ENCODE results near the gene ERLIN1.

ERLIN1 gene

DNA sequence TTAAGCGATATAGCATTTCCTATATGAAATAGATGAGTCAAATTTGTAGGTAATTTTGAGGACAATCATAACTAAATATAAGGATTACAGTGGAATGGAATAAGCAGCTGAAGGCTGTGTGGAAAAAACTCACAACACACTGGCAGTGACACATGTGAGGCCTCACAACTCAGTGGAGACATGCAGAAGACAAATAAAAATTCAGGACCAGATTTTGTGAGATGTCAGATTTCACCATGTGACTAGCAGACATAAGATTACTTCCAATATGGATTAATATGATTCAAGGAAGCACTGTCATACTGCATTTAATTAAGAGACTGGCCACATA is 17.6 kb downstream of the ERLIN1 start:
- DNase-seq = no peak

DNA sequence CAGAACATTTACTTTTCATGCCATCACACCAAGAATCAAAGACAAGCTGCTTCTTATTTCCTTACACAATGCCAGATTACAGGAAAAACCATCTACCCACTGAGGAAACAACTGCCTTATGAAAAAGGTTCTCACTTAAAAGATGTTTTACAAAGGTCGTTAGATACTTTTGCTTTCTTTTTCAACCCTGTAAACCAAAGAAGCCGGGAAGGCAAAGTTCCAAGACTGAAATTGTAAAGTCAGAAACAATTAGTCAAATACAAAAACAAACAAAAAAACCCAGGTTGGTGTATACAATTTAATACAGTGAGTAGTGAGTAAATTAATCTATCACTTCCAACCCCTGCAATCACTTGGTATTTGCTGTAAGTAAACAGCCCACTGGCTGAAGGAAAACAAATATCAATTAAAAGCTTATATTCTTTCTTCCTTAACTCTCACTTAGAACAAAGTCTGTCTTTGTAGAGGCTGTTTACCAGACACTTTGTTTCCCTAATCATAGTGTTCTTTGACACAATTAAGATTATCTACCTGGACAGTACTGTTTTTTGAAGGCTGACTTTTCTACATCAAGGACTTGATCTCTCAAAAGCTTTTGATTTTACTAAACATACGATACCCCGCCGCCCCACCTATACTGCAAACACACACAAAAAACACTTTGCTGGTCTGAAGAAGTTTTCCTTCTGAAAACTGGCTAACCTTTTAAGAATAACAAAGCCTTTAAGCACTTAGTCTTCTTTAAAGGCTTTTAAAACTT is 18.1 kb downstream of the ERLIN1 start:
- DNase-seq = no peak

DNA sequence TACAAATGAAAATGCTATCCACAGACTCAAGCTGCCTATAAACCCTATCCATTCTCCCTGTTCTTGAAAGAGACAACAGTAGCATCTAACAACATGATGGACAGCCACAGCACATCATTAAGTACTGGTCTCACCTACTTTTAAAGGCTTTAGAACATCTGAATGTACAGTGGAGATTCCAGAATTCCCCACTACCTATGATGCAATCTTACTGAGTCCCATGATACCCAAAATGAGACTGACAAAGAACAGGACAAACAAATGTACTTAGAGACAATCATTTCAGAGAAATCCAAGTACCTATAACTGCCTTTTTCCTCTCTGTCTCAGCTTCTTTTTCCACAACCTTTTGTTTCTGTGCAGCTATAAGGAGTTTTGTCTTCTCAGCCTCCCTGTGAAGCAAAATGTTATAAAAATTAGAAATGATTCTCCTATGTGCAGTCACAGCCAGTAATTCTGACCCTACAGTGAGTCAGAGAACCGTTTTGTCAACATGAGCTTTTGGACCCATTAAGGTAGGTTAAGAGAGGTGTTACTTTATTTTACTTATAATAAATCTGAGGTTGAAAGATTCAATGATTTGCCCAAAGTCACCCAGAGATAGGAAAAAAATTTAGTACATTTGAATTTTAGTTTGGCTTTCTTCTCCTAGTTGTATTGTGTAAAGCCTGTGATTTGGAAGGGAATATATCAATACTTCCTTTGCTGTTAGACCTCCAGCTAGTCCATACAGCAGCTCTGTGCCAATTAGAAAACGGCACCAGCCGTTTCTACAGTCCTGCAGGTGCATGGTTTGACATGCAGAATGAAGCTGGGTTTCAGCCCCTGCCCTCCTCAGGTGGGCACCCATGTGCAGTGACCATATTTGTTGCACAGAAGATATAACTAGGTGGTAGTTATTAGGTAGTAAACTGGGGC is 21.9 kb downstream of the ERLIN1 start:
- no peak for DNase-seq

DNA sequence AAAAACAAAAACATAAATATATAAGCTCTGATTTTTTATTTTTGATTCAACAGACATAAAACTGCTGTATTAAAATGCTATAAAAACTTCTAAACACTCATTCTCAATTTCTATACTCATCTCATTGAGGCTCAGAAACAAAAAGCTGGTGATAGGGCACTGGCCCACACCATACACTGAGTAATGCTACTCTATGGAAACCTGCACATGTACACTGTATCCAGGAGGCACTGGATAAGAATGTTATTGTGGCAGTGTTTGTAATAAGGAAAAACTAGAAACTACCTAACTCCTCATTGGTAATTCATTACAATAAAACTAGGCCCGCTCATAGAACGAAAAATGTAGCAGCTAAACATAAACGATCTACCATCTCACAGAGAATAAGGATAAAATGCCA is 23.1 kb downstream of the ERLIN1 start:
- DNase-seq = no peak

DNA sequence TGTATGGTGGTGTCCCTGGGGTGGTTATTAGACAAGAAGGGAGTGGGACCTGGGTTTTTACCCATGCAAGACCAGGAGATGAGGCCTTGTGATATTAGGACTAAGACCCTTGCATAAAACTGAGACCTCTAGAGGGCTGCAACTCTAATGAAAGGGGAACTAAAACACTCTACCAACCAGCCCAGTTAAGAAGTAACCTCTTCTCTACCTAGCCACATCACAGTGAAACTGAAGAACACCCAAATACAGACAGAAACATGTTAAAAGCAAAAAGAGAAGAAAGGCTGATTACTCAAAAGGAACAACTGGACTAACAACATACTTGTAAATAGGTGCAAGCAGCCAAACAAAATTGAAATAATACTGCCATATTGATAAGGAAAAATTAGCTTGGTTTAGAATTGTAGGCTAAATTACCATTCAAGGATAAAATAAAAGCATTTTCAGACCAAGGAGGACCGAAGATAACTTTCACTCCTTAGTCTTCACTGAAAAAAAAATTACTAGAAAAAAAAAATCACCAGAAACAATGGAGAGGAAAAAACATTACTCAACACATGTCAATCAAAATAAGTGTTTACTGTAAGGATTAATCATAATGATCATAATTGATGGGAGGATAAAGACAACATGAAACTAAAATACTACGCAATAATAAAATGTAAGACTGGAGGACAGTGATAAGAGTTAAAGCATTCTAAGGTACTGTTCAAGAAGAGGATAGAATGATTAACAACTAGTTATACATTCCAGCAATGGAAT is 27.6 kb downstream of the ERLIN1 start:
- DNase-seq = no peak

DNA sequence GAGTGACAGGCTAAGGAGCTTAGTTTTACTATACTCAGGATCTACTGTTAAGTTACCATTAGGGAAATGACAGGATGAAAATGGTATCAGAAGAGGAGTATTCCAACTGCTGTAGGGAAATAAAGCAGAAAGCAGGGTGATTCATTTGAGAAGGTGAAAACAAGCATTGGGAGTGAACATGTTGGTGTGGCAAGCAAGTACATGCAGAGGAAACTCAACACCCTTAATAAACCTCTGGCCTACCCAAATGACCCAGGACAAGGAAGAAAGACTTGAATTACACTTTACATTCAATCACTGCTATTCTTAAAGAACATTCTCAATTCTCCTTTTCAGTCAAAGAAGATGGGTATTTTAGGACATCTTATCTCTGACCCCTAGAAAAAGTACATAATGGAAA is 28.7 kb downstream of the ERLIN1 start:
- DNase-seq = no peak

DNA sequence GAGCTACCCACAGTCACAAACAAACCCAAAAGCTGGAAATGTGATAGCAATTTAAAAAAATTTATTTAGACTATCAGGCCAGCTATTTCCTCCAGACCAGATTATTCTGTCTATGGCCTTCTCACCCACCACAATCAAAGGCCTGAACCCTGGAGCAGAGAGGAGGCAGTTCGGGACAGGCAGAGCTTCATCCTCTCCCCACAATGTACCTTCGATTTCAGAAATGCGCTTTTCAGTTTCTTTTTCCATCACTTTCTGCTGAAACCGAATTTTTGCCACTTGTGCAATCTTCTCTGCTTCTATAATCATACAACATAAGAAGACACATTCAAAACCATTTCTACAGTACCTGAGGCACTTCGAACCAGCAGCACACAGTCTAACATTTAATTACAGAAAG is 29.9 kb downstream of the ERLIN1 start:
- no peak for DNase-seq

DNA sequence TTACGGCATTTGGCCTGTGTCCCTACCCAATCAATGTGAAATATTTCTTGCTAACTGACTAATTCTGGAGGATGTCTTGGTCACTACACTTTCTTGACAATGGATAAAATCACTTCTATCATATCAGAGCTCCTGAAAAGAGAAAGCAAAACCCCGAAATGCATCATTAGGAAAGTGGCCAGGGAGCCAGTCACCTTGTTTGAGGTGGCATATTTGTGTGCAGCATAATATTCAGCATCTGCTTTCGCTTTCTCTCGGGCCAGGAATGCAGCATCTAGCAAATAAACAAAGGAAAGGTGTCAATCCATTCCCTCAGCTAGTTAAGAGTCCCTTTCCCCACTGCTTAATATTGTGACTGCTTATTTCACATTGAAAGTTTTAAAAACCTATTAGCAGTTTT is 31.2 kb downstream of the ERLIN1 start:
- no peak for DNase-seq

DNA sequence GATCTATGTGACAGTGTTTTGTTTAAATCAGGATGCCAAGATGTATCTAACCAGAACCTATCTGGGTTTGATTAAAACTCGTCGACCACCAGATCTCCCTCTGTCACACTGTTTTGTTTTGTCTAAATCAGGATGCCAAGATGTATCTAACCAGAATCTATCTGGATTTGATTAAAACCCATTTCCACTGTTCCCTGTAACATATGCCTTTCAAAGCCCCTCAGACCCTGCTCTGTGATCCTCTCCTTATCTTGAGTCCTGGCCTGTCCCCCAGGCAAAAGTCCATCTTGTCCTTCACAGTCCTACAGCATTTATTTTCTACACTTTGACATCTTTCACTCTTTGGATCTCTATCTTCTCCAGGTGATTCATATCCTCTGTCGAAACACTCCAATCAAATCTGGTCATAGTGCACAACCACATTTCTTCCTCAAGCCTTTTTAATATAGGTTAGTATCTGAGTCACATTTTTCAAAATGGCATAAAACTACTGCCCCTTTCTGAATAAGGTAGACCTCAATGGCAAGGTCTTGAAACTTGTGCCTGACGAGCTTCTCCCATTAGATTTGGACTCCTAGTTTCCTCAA is 32.5 kb downstream of the ERLIN1 start:
- no peak for DNase-seq

DNA sequence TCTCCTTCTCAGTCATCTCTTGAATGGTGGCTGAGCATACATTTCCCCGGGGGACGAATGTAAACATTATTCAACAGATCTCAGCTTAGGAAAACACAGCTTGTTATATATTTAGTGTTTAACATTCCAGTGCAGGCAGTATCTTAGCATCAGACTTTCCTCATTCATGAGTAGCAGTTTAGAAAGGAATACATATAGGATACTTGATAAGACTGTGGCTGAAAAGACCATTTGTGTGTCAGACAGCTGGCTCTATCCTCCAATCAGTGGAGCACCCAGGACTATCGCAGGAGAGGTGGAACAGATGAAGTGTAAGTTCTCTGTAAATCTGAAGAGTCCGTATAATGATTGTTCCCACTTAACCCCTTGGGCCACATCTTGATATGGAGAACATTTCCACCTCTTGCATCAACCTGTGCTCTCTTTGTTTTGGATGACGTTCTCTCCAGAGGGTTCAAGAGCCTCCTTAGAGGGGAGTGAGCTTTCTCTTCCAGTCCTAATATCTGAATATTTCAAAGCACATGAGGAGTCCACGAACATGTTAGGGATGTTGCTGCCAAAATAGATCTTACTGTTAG is 34.0 kb downstream of the ERLIN1 start:
- no peak for DNase-seq

DNA sequence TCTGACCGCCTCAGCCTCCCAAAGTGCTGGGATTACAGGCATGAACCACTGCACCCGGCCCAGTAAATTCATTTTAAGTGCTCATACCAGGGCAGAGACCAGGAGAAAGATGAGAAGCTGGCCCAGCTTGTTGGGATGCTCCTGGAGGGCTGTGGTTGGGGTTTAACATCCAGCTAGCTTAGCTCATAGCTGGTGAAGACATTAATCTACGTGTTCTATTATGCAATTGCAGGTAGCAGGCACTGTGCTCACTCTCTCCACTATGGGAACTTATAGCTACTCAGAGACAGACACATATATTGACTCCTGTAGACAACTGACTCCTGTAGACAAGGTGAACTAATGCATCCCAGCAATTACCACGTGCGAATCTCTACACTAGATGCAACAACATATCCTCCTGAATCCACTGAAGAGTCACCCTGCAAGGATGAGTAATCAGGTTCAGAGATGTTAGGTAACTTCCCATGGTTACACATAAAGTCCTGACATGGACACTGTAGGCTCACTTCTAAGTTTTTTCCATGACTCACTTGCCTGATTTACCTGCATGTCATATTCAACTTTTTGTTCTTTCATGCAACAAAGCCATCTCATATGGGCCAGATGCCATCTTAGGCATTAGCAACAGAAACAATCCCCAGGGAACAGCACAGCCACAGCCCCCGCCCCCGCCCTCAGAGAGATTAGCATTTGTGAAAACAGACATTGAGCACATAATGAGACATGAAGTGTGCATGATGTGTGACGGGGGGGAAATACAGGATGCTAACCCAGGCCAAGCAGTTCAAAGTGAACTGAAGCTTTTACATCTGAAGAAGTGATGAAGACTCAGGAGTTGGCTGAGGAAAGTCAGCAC is 37.2 kb downstream of the ERLIN1 start:
- DNase-seq = peak; percentile 69

DNA sequence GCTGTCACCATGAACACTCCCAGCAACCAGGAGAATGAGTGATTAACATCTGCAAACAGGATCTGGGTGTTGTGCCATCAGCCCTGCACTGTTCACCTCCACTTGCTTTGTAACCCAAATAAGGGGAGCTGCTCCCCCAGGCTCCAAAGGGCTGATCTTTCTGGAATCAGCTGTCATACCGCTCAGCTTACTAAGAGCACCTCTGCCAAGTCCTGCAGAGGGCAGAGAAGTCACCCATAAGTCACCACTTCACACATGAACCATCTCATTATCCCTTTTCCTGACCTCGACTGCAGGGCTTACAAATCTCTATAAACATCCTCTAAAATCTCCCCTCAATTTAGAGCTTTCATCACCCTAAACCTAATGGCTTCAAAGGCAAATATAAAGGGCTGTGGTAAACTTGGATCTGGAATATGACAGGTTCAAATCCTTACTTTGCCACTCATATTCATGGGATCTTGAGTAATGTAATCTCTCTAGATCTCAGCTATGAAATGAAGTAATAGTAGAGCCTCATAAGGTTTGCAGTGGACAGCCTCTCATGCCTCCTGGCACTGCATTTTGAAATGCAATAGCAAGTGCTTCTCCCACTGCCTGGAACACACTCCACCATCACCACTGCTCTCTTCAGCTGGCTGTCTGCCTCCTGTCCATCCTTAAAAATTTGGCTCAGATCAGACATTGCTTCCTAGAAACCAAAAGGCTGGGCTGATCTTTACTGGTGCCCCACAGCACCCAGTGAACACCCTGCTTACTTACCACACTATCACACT is 38.8 kb downstream of the ERLIN1 start:
- no peak for DNase-seq

DNA sequence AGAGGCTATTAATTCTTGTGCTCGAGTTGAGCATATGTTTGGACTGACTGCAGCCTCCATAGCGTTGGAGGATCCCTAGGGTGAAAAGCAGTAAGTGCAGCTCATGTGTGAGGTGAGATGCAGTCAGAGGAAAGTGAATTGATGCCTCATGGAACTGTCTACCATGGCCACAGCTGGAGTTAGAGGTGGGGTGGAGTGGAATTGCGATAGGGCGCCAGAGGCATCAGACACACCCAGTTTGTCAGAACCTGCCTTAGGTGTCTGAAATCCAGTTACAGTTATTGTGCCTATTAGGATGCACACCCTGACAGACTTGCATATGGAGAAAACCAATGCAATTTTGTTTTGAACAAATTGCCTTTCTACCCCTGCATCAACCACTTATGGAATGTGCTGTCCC is 39.4 kb downstream of the ERLIN1 start:
- DNase-seq = no peak

DNA sequence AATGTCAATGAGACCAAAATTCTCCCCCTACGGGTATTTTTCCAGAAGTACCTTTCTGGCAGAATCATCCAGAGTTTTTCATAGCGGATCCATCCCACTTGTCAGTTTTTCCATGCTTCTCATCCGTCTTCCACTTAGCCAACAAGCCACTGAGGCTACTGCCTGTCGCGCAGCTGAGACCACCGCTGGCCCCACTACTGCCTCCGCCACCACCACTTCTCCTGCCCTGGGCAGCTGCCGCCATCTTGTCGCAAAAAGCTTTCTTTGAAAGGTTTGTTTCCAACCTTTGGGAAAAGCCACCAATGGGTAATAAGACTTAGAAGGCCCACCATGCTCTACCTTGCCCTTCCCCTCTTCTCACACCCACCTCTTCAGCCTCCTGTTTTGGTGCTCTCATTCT is 42.1 kb downstream of the ERLIN1 start:
- no peak for DNase-seq

DNA sequence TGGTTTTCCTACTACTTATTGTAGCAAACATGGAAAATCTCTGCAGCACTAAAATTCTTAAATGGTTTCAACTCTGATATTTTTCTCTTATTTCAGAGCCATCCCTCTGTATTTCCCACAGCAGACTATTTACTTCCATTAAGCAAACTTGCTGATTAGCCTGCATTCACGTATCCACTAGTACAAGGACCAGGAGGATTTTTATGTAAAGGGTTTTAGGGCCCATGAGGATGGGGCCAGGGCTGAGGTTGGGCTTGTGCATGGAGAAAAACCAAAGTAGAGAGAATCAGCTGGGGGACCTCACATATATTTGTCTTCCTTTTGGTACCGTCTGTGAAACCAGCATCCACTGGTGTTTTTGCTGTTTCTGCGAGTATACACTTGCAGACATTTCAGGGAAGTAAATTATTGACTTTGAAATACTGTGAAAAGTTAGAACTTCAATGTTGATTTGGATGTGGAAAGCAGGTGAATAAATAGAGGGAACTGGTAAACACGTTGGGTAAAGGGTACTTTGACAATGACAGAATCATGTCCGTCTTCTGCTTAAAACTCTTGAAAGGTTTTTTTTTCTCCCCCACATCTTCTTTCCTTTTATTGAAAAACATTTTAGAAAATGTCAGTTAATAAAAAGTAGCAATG is 44.3 kb downstream of the ERLIN1 start:
- DNase-seq = no peak

DNA sequence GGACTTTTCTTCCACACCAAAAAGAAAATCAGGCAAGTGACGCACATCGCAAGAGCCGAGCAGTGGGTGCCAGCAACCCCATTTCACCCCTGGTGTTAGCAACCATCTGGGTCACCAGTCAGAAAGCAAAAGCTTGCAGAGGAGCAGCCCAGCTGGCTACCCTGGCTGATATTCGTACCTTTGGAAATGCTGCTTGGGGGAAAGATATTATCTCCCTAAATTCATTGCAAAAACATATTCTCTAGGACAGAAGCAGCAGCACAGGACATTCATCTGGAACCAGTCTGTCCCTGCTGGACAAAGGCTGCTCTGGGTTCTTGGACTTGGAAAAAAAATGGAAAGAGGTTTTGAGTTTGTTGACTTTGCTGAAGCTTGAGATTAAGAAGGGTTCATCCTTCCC is 45.8 kb downstream of the ERLIN1 start:
- no peak for DNase-seq

DNA sequence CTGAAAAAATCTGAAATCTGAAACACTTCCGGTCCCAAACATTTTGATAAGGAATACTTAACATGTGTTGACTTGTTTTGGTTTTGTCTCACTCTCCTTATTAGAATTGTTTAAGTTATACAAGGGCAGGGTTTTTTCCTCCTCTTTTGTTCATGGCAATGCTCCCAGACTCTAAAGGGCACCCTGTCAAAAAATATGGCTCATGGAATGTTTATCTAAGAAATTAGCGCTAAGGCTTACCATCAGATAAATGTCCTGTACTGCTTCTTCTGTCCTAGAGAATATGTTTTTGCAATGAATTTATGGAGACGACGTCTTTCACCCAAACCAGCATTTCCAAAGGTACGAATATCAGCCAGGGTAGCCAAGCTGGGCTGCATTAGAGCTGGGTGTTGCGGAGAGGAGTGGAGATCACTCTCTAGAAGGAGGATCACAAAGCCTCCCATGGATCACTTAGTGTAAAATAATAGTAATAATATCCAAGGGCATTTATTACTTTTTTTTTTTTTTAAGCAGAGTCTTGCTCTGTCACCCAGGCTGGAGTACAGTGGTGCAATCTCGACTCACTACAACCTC is 46.8 kb downstream of the ERLIN1 start:
- no peak for DNase-seq

DNA sequence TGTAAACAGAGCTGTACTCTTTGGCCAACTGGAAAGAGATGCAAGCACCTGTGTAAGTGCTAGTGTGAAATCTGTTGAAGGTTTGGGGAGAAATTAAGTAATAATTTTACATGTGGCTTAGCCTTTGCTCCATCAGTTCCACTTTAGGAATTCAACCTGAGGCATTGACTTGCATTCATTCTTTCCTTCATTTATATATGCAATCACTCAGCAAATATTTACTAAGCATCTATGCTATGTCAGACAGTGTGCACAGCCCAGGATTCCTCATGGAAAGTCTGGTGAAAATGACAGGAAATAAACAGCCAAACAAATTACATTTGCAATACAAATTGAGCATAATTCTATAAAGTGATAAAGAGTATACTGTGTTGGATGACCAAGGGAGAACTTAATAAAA is 50.3 kb downstream of the ERLIN1 start:
- DNase-seq = no peak

DNA sequence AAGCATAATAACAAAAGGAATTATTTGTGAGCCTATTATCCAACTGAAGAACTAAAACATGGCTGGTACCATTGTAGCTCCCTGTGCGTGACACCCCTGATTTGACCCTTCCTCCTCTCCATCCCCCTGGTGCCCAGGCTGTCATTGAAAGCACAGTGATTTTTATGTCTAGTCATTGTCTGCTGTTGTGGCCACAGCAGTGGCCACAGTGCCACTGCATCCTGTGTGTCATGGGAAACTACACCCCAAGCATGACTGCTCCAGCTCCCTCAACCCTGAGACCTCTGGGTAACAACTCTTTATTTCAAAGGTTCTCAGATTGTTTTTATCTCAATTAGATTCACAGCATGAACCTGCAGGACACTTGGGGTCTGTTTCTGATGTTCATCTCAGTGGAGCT is 52.0 kb downstream of the ERLIN1 start:
- DNase-seq = no peak

DNA sequence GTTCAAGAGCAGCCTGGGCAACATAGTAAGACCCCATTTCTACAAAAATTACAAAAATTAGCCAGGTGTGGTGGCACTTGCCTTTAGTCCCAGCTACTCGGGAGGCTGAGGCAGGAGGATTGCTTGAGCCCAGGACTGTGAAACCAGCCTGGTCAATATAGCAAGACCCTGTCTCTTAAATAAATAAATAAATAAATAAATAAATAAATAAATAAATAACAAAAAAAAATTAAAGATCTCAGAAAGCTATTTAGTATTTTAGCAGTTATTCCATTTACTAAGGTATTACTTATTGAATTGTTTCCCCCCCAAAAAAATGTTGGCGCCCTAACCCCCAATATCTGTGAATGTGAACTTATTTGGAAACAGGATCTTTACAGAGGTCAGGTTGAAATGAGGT is 53.4 kb downstream of the ERLIN1 start:
- no peak for DNase-seq

All from activated effector memory CD4-positive, alpha-beta T cell treated with anti-CD3 and anti-CD28 coated beads, Interleukin-2, amount 50 U/mL, for 16 hours (primary cell).